Activated CD4-positive, alpha-beta T cell treated with anti-CD3 and anti-CD28 coated beads, Interleukin-2, amount 10 ng/mL, durations not matched to agents 7 days and 5 days (primary cell): ENCODE results near the gene SF3B2. TPM values are rescaled to one million over a fixed set of nuclear protein-coding genes. Genes with fewer than 3 reads are reported as not detected.

ENCODE experiments used
- CTCF ChIA-PET: fragments of 350-600 bp; sonication (Branson Sonifier 250); formaldehyde crosslinking; loops from one replicate; lab custom pipeline; 2021; ENCODE audit warnings: antibody characterized with exemption; lab: Charles Lee
- POLR2A ChIA-PET: fragments of 350-600 bp; sonication (Branson Sonifier 250); formaldehyde crosslinking; loops from one replicate; lab custom pipeline; 2021; ENCODE audit warnings: antibody characterized with exemption; lab: Charles Lee
- DNase-seq: peaks from one replicate; pipeline ENCODE4 v3.0.0-alpha.2; 2020
- H3K27ac Mint-ChIP-seq: one replicate; pipeline ENCODE4 v1.8.0; 2021; ENCODE audit warnings: mild to moderate bottlenecking, moderate library complexity, mixed read lengths
- H3K27me3 Mint-ChIP-seq: one replicate; pipeline ENCODE4 v1.8.0; 2021; ENCODE audit warnings: mixed read lengths
- H3K36me3 Mint-ChIP-seq: one replicate; pipeline ENCODE4 v1.8.0; 2021; ENCODE audit warnings: low read depth, mixed read lengths
- H3K4me1 Mint-ChIP-seq: one replicate; pipeline ENCODE4 v1.8.0; 2021; ENCODE audit warnings: mixed read lengths
- H3K4me3 Mint-ChIP-seq: one replicate; pipeline ENCODE4 v1.8.0; 2021; ENCODE audit warnings: mild to moderate bottlenecking, moderate library complexity, mixed read lengths
- H3K9me3 Mint-ChIP-seq: one replicate; pipeline ENCODE4 v1.8.0; 2021; ENCODE audit warnings: mixed read lengths
- total RNA-seq, 2 experiments: library from RNA; stranded (reverse); gene quantifications; one replicate each; pipeline ENCODE4 v1.2.3, GENCODE V29; 2021

The SF3B2 gene
- total RNA-seq, 2 experiments from 2014 or later: 217 to 223 TPM

DNA sequence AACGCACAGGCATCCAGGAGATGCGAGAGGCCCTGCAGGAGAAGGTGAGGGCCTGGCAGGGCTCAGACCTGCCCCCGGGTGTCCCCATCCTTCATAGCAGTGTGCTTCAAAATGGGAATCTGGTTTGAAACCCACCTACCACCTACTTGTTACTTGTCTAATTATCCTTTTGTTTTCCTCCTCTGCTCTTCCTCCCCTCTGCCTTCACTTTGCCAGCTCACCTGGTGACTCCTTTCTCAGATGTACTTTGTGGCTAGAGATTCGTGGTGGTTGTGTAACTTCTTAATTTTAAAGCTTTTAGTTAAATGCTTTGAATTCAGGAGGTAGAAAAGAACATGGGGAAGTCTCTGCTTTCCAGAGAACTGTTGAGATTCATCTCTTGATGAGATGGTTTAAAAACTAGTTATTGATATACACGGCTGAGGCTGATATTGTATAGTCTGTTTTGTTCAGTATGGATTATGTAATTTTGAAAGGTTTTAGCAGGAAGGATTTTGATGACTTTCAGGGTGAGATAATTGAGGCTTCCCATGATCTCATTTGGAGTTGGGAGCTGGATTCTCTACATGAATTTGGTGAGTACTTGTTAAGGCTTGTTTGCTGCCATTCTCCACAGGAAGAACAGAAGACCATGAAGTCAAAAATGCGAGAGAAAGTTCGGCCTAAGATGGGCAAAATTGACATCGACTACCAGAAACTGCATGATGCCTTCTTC is 8.0 kb downstream of the SF3B2 start:
- POLR2A ChIA-PET: interaction anchor here (0.6 kb wide), 1 partner anchor 32 kb away, joined by 3 read pairs; no protein-coding TSS in a partner anchor
- H3K36me3 Mint-ChIP-seq: peaks cover 79% of the 10 kb centered on the region
- H3K4me1 Mint-ChIP-seq: peaks cover 33% of the 10 kb centered on the region
- CTCF ChIA-PET: interaction anchor here (0.6 to 3.0 kb wide), 4 partner anchors 9 to 219 kb away, joined by 3 to 22 read pairs (median 4); partner anchors contain the start of genes FIBP and PACS1
- peaks cover under 1% of the 10 kb centered on the region for H3K9me3 Mint-ChIP-seq
- no peak for DNase-seq
- no peaks in the 10 kb centered on the region for H3K27me3 Mint-ChIP-seq
- no peak overlapping the region for H3K4me3 Mint-ChIP-seq
- H3K27ac Mint-ChIP-seq: no peak overlapping the region

- peaks cover 2% of the 10 kb centered on the region for H3K9me3 Mint-ChIP-seq
- peaks cover 35% of the 10 kb centered on the region for H3K4me1 Mint-ChIP-seq
- H3K27me3 Mint-ChIP-seq: no peaks in the 10 kb centered on the region
- peaks cover 80% of the 10 kb centered on the region for H3K36me3 Mint-ChIP-seq
- peak overlapping the region; percentile 60 for H3K27ac Mint-ChIP-seq
- ChIA-PET POLR2A (no interaction called here), CTCF (no interaction called here)
- no peak for DNase-seq
- no peak overlapping the region for H3K4me3 Mint-ChIP-seq
Measured at GRCh38 chr11:66061268-66061667, 9.1 kb downstream of the SF3B2 start.

DNA sequence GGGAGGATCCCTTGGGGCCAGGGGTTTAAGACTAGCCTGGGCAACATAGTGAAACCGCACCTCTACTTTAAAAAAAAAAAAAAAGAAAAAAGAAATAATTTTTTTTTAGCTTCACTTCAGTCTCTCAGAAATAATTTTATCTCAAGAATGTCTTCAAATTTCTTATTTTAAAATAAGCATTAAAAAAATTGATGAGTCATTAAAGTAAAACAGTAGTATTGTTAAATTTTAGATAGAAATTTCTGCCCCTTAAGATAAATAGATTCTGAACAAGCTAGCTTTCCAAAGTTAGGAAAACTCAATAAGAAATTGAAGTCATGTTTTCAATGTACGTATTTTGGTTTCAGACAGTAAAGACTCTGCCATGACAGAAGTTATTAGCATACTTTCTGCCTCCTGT is 10.2 kb downstream of the SF3B2 start:
- ChIA-PET POLR2A (no interaction called here), CTCF (interaction anchor here (0.9 to 1.3 kb wide), 2 partner anchors 15 to 82 kb away, joined by 3 to 4 read pairs; no protein-coding TSS in a partner anchor)
- H3K4me3 Mint-ChIP-seq: no peak overlapping the region

DNA sequence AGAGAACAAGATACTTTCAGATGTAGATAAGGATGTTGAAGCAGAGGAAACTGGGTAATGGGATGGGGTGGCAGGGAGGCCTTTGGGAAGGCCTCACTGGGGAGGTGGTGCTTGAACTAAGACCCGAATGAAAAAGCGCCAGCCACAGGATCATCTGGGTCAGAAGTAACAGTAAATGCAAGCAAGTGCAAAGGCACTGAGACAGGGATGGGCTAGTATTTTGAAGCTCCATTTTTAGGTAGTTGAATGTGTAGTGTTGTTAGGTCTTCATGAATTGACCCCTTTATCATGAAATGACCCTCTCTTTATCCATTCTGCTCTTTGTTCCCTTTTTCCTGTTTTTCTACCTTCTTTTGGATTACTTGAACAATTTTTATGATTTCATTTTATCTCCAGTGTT is 11.7 kb downstream of the SF3B2 start:
- H3K27ac Mint-ChIP-seq: no peak overlapping the region
- H3K36me3 Mint-ChIP-seq: peaks cover 84% of the 10 kb centered on the region
- POLR2A ChIA-PET: no interaction called here
- DNase-seq: no peak
- H3K27me3 Mint-ChIP-seq: no peaks in the 10 kb centered on the region
- H3K9me3 Mint-ChIP-seq: peaks cover 2% of the 10 kb centered on the region
- peaks cover 55% of the 10 kb centered on the region for H3K4me1 Mint-ChIP-seq
- CTCF ChIA-PET: interaction anchor here (1.0 to 1.7 kb wide), 3 partner anchors 12 to 173 kb away, joined by 3 to 4 read pairs (median 4); partner anchors contain the start of genes CCDC85B and SF3B2
- no peak overlapping the region for H3K4me3 Mint-ChIP-seq

More for the DNA sequence above, 10.2 kb downstream of the SF3B2 start:
- DNase-seq: no peak
- no peak overlapping the region for H3K27ac Mint-ChIP-seq
- H3K27me3 Mint-ChIP-seq: no peaks in the 10 kb centered on the region
- H3K36me3 Mint-ChIP-seq: peaks cover 80% of the 10 kb centered on the region
- H3K4me1 Mint-ChIP-seq: peaks cover 43% of the 10 kb centered on the region
- H3K9me3 Mint-ChIP-seq: peaks cover 2% of the 10 kb centered on the region

DNA sequence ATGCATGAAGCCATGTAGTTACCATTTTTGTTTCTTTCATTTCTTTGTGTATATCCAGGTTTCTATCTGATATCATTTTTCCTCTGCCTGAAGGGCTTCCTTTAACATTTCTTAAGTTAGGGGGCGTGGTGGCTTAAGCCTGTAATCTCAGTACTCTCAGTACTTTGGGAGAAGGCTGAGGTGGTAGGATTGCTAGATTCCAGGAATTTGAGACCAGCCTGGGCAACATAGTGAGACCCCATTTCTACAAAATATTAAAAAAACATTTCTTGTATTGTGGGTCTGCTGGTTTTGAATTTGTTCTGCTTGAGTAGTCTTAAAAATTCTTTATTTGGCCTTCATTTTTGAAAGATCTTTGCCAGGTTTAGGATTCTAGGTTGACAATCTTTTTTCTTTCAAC is 12.4 kb downstream of the SF3B2 start:
- CTCF ChIA-PET: interaction anchor here (0.7 to 1.7 kb wide), 3 partner anchors 12 to 177 kb away, joined by 3 read pairs; partner anchors contain the start of genes CCDC85B and SF3B2
- no peak for DNase-seq
- H3K36me3 Mint-ChIP-seq: peaks cover 82% of the 10 kb centered on the region
- H3K27ac Mint-ChIP-seq: no peak overlapping the region
- H3K9me3 Mint-ChIP-seq: peaks cover 2% of the 10 kb centered on the region
- peaks cover 59% of the 10 kb centered on the region for H3K4me1 Mint-ChIP-seq
- H3K4me3 Mint-ChIP-seq: no peak overlapping the region
- no peaks in the 10 kb centered on the region for H3K27me3 Mint-ChIP-seq
- POLR2A ChIA-PET: no interaction called here

DNA sequence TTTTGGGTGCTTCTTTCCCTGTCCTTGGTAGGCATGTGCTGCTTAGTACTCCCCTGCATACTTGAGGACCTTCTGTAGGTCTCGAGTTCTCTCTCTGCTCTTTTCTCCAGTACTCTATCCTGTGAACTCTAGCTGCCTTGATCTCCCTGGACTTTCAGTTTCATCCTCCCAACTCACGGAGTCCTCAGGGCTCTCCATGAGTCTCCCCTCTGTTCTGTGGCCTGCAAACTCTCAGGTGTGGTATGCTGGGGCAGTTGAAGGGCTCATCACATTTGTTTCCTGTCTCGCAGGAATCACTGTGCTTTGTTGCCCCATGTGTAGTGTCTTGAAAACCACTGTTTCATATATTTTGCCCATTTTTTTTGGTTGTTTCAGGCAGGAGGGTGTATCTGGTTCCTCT is 14.6 kb downstream of the SF3B2 start:
- Mint-ChIP-seq H3K9me3 (peaks cover 2% of the 10 kb centered on the region), H3K36me3 (peaks cover 70% of the 10 kb centered on the region), H3K4me1 (peaks cover 56% of the 10 kb centered on the region), H3K4me3 (no peak overlapping the region), H3K27me3 (no peaks in the 10 kb centered on the region), H3K27ac (peak overlapping the region; percentile 72)
- ChIA-PET POLR2A (no interaction called here), CTCF (interaction anchor here (1.1 to 3.7 kb wide), 3 partner anchors 13 to 69 kb away, joined by 3 to 26 read pairs (median 3); no protein-coding TSS in a partner anchor)
- DNase-seq: no peak

DNA sequence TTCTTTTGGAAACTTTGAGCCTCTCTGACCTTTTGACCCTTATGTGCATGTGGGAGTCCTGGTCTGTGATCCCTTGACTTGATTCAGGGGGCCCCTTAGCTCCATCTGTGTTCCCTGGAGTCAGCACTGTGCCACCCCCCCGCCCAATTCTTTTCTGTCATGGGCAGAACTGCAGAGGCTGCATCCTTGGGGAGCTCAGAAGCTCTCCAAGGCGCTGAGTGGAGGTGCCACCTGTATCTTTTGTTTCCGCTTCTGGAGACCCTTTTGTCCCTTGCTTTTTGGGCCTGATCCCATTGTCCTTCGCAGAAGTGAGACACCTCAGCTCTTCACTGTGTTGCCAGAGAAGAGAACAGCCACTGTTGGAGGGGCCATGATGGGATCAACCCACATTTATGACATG is 15.5 kb downstream of the SF3B2 start:
- ChIA-PET CTCF (interaction anchor here (0.9 to 6.6 kb wide), 10 partner anchors 8 to 177 kb away, joined by 3 to 66 read pairs (median 5); partner anchors contain the start of genes CCDC85B and SF3B2), POLR2A (no interaction called here)
- H3K9me3 Mint-ChIP-seq: peaks cover 2% of the 10 kb centered on the region
- H3K4me1 Mint-ChIP-seq: peaks cover 65% of the 10 kb centered on the region
- peaks cover 75% of the 10 kb centered on the region for H3K36me3 Mint-ChIP-seq
- H3K27me3 Mint-ChIP-seq: no peaks in the 10 kb centered on the region
- H3K4me3 Mint-ChIP-seq: no peak overlapping the region
- no peak for DNase-seq
- peak overlapping the region; percentile 94 for H3K27ac Mint-ChIP-seq

GRCh38 chr11:66068154-66068821 is 16.1 kb downstream of the SF3B2 start:
- POLR2A ChIA-PET: no interaction called here
- H3K27ac Mint-ChIP-seq: peak overlapping the region; percentile 94
- H3K4me1 Mint-ChIP-seq: peaks cover 67% of the 10 kb centered on the region
- CTCF ChIA-PET: interaction anchor here (0.6 to 6.6 kb wide), 21 partner anchors 8 to 356 kb away, joined by 3 to 66 read pairs (median 4); partner anchors contain the start of genes CCDC85B, KAT5 and SF3B2
- H3K27me3 Mint-ChIP-seq: no peaks in the 10 kb centered on the region
- H3K4me3 Mint-ChIP-seq: peak overlapping the region; percentile 25
- peaks cover 2% of the 10 kb centered on the region for H3K9me3 Mint-ChIP-seq
- peaks cover 74% of the 10 kb centered on the region for H3K36me3 Mint-ChIP-seq
- peak; percentile 84 for DNase-seq

DNA sequence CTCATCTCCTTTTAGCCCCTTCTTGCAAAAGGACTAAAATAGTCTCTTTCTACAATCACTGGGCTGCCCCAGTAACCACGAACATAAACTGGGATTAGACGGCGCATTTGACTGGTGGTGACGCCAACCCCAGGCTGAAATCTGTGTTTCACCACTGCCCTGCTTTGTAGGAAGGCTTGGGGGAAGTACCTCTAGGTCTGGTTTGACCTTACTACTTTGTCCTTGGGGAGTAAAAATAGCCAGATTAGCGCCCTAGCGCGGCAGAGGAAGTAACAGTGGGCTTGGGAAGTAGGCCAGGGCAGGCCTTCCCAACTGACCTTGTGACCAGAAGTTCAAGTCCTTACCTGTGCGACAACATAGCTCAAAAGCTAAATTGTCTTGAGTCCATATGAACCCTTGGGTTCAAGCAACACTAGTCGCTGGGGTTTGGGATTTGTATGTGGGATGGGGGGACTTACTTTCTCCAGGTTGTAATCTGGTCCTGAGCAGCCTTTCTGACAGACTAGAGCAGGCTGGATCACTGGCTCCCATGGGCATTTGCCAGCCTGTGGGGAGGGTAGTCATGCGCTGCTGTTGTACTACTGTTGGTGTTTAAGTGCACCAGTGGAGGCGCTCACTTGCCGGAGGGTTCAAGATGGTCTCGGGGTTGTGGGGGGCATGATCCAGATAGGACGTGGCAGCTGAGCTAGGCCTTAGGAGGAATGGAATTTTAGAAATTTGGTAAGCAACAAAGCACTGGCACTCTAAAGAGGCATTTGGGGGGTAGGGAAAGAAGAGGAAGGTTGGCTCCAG is 17.0 kb downstream of the SF3B2 start:
- Mint-ChIP-seq H3K36me3 (peaks cover 74% of the 10 kb centered on the region), H3K4me3 (peak overlapping the region; percentile 73), H3K27ac (peak overlapping the region; percentile 94), H3K27me3 (no peaks in the 10 kb centered on the region), H3K4me1 (peaks cover 67% of the 10 kb centered on the region), H3K9me3 (peaks cover 2% of the 10 kb centered on the region)
- POLR2A ChIA-PET: interaction anchor here (0.6 kb wide), 1 partner anchor 12 kb away, joined by 3 read pairs; no protein-coding TSS in a partner anchor
- CTCF ChIA-PET: interaction anchor here (0.6 to 6.6 kb wide), 18 partner anchors 7 to 637 kb away, joined by 3 to 66 read pairs (median 4); partner anchors contain the start of genes FIBP, KAT5 and SF3B2
- DNase-seq: peak; percentile 42

DNA sequence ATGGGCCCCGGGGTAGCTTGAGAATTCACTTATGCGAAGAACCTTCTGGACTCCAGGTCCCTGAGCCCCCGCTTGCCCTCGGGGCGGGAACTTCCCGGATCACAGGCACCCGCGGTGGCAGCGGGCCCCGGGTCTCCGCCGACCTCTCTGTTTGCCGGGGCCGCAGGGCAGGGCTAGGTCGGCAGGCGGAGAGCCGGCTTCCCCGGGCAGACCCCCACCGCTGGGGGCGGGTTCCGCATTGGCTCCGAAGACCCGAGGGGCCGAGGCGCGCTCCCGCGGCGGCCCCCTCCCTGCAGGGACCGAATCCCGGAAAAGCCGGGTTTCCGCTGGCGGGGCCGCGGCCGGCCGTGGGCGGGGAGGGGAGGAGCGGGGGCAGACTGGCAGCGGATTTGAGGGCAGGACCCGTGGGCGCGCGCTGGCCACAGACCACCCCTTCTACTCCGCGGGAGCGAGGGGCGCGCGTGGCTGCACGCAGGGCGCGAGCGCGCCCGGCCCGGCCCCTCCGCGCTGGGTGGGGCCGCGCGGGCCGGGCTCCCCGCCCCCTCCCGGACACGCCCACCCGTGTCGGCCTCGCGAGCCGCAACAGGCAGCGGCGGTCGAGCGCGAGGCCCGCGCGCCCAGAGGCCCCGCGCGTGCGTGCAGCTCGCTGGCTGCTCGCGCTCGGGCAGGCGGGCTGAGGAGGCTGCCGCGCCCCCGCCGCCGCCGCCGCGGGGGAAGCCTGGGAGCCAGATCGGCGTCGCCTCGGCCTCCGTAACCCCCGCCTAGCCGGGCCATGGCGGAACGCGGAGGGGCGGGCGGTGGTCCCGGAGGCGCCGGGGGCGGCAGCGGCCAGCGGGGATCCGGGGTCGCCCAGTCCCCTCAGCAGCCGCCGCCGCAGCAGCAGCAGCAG is 17.8 kb downstream of the SF3B2 start, which contains the start of gene PACS1:
Gene PACS1 (plus strand): TSS at position 558 of the 889 bp plus-strand sequence. CDS start 215 bp downstream, at position 773.
- Mint-ChIP-seq H3K4me1 (peaks cover 71% of the 10 kb centered on the region), H3K27me3 (no peaks in the 10 kb centered on the region), H3K36me3 (peaks cover 72% of the 10 kb centered on the region), H3K9me3 (peaks cover 2% of the 10 kb centered on the region), H3K4me3 (peak within 1 kb of the TSS; percentile 89), H3K27ac (peak within 1 kb of the TSS; percentile 94)
- ChIA-PET POLR2A (interaction anchor here (0.5 to 0.6 kb wide), 2 partner anchors 11 to 568 kb away, joined by 3 read pairs; no protein-coding TSS in a partner anchor), CTCF (interaction anchor here (0.6 to 6.6 kb wide), 10 partner anchors 10 to 636 kb away, joined by 3 to 66 read pairs (median 6); partner anchors contain the start of genes FIBP, KAT5 and SF3B2)
- peak; percentile 79 for DNase-seq
